Measurements from ENCODE around the gene UCP3. TPM values are rescaled to one million over a fixed set of nuclear protein-coding genes. Genes with fewer than 3 reads are reported as not detected.

The UCP3 gene
- total and polyA plus RNA-seq, 2 of the 8 experiments (the other 6 are each of a cell fraction or from before 2014, with no cell fraction given) = 0.85 to 1.3 TPM

DNA sequence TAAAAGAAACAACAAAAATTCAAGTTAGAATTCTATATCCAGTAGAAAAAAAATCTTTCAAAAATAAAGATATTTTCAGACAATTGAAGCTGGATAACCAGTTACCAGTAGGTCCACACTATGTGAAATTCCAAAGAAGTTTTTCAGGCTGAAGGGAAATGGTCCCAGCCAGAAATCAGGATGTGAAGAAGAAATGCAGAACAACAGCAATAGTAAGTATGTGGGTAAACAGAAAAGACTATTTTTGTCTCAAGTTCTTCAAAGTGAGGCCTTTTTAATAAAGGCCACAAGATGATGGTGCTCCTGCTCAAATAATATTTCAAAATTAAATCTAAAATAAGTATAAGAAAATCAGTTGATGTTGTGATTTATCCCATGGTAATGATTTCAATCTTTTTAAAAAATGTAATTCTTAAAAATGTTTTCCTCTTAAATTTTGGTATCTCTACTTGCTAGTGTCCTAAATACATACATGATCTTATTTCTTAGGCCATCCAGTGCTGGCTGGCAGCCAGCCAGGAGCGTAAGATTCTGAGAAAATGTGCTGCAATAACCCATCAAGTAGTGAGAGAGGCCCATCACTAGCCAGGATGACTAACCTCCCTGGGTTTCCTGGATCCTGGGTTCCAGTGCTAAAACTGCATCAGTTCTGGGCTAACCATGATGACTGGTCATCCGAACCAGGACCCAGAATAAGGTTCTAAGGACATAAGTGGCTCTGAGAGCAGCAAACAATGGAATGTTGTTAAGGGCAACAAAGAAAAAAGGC, 15.6 kb upstream of the UCP3 start:
- no peaks in the 10 kb centered on the region for H3K27me3 ChIP-seq (replicated peaks in 1 of 4; ENCODE audit: control insufficient read depth in 3 of 4, extremely low read depth in 1 of 4, insufficient read depth in 3 of 4, low read length in 3 of 4)
- no peaks in the 10 kb centered on the region for H3K4me1 ChIP-seq (replicated peaks in 1 of 4; ENCODE audit: control insufficient read depth in 3 of 4, insufficient read depth in 4 of 4, low read length in 3 of 4)
- no peak overlapping the region for H3K4ac ChIP-seq (replicated peaks; ENCODE audit: insufficient read length, low read depth, low read length)
- 94% methylated on average over 2 of the region's 2 CpGs; no CpG with 5 or more reads in 1 of the 2 experiments for WGBS, 2 experiments (ENCODE audit: extremely low coverage in 1 of 2, insufficient coverage in 1 of 2, insufficient read length in 1 of 2, insufficient replicate concordance in 2 of 2, low coverage in 1 of 2, low lambda C conversion rate in 2 of 2, missing lambda C conversion rate in 1 of 2)
- POLR2A ChIA-PET (ENCODE audit: partially characterized antibody) = no interaction called here
- no peak overlapping the region for H2BK20ac ChIP-seq (ENCODE audit: low read length)
- H2AFZ ChIP-seq (ENCODE audit: low read length) = no peak overlapping the region
- no peaks in the 10 kb centered on the region for H3K79me2 ChIP-seq (ENCODE audit: control insufficient read depth in 1 of 2, insufficient read depth in 2 of 2, low read length in 2 of 2)
- H2BK5ac ChIP-seq (ENCODE audit: low read depth, low read length) = no peak overlapping the region
- FAIRE-seq (no peak), DNase-seq (ENCODE audit: low read depth in 1 of 2, low spot score in 2 of 2) (no peak)
- no peak overlapping the region for H3K4me2 ChIP-seq (ENCODE audit: insufficient read depth in 1 of 2, low read depth in 2 of 2, low read length in 2 of 2)
- no peak for TF ChIP-seq GABPA (IDR thresholded peaks at IDR 0.05; ENCODE audit: borderline replicate concordance, insufficient read depth, low read length)
- TF ChIP-seq SIX5 (IDR thresholded peaks at IDR 0.05; ENCODE audit: low read depth, low read length) = no peak
- TF ChIP-seq CREB1 (IDR thresholded peaks at IDR 0.05) = no peak
- H2BK15ac ChIP-seq (ENCODE audit: low read length) = no peak overlapping the region
- no peaks in the 10 kb centered on the region for H3K79me1 ChIP-seq (ENCODE audit: low read depth, low read length)
- H3K23me2 ChIP-seq (ENCODE audit: low read depth, low read length) = no peaks in the 10 kb centered on the region; the same call in 1 of the 2 replicates
- H3K56ac ChIP-seq (replicated peaks; ENCODE audit: insufficient read length, low read depth, low read length) = no peak overlapping the region
- H4K8ac ChIP-seq (ENCODE audit: extremely low read depth, insufficient read depth, low read length) = no peak overlapping the region
- H3K23ac ChIP-seq (ENCODE audit: insufficient read length) = no peak overlapping the region
- H3K4me3 ChIP-seq (ENCODE audit: extremely low read depth in 1 of 4, insufficient read depth in 2 of 4, low read depth in 3 of 4, low read length in 4 of 4) = no peak overlapping the region
- no peak overlapping the region for H4K91ac ChIP-seq (replicated peaks; ENCODE audit: insufficient read length, low read length)
- H4K20me1 ChIP-seq (replicated peaks in 1 of 2; ENCODE audit: control insufficient read depth in 1 of 2, insufficient read depth in 2 of 2, low read length in 2 of 2) = no peaks in the 10 kb centered on the region
- no peak overlapping the region for H2BK12ac ChIP-seq (ENCODE audit: low read depth, low read length)
- no peak overlapping the region for H3K9ac ChIP-seq (replicated peaks in 1 of 4; ENCODE audit: extremely low read depth in 1 of 4, low read depth in 3 of 4, low read length in 3 of 4)
- H2AK5ac ChIP-seq (ENCODE audit: low read depth, low read length) = no peak overlapping the region
- peaks cover 0 to 7% (median 0%) of the 10 kb centered on the region in 4 experiments; a peak in 1 of 8 replicates for H3K36me3 ChIP-seq (ENCODE audit: control insufficient read depth in 2 of 4, insufficient read depth in 4 of 4, low read length in 3 of 4)
- H3K27ac ChIP-seq (ENCODE audit: low read depth, low read length) = no peak overlapping the region
- H2BK120ac ChIP-seq (replicated peaks; ENCODE audit: low read depth, low read length) = no peak overlapping the region
- no peak overlapping the region for H4K5ac ChIP-seq (ENCODE audit: insufficient read length, low read depth, low read length)
- H3K14ac ChIP-seq (ENCODE audit: insufficient read length) = no peak overlapping the region
- CTCF ChIA-PET (ENCODE audit: partially characterized antibody) = no interaction called here
- no peaks in the 10 kb centered on the region for H3K9me3 ChIP-seq (ENCODE audit: insufficient read depth in 2 of 2, low read depth in 1 of 2, low read length in 1 of 2)
- H3K18ac ChIP-seq (ENCODE audit: extremely low read depth, low read length) = no peak overlapping the region

Data from H1 (cell line).